DMS79 (cell line): ENCODE measurements around the gene VKORC1.

Source experiments
- DNase-seq: peaks from one replicate; lab custom pipeline; 2025; lab: John Stamatoyannopoulos, UW

VKORC1 gene

DNA sequence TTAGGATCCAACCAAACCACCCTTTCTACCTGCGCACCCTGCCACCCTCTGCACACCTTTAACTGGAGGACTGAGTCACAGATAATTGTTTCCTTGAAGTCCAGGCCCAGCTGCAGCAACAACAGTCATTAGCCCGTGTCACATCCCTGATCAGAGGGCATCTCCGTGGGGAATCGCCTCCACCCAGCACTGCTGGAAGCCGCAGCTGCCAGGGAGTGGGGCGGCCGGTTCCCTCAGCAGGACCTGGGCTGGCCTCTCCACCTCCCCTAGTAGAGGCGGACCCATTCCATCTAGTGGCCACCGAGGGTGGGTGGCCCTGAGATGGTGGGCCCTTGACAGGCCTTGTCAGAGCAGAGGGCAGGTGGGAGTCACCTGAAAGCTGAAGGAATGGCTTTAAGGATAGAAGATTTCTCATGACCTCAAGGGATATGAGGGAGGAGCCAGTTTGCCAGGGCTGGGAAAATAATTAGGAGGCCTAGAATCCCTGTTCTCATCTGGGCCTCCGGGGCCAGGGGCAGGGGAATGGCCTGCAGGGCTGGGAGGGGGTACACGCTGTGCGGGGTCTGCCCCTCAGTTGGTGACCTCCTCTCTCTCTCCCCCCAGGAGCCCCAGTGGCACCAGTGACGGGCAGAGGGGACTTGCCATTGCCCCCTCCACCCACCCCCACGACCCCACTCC, 12.1 kb downstream of the VKORC1 start:
- no peak for DNase-seq

DNA sequence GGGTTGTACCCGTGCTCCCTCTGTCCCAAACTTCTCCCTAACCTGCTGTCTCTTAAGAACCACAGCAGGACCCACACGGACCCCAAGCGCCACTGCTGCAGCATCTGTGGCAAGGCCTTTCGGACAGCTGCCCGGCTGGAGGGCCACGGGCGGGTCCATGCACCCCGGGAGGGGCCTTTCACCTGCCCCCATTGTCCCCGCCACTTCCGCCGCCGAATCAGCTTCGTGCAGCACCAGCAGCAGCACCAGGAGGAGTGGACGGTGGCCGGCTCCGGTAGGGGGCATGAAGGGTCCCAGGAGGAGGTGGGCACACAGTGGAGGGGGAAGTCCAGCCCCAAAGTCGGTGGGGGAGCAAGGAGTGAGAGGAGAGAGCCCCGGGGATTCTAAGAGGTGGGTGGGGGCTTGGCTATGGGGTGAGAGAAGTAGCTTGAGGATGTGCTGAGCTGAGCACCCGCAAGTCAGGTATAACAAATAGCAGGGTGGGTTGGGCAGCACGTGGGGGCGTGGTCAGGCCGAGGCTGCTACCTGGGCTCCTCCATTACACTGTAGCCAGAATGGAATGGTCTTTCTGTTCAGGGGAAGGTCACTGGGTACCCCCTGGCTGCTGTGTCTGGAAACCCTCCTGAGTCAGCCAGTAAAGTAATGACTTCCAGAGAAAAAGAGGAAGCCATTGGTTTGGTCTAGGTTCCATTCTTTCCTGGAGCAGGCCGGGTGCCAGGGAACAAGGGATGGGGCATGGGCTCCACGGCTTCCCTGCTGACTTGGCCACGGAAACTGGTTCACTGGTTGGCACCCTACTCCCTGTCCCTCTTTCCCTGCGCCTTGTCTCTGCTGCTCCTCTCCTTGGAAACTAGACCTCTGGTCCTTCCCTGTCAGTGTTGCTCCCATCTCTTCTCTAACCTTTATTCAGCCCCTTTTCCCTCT, 12.9 kb downstream of the VKORC1 start:
- no peak for DNase-seq

DNA sequence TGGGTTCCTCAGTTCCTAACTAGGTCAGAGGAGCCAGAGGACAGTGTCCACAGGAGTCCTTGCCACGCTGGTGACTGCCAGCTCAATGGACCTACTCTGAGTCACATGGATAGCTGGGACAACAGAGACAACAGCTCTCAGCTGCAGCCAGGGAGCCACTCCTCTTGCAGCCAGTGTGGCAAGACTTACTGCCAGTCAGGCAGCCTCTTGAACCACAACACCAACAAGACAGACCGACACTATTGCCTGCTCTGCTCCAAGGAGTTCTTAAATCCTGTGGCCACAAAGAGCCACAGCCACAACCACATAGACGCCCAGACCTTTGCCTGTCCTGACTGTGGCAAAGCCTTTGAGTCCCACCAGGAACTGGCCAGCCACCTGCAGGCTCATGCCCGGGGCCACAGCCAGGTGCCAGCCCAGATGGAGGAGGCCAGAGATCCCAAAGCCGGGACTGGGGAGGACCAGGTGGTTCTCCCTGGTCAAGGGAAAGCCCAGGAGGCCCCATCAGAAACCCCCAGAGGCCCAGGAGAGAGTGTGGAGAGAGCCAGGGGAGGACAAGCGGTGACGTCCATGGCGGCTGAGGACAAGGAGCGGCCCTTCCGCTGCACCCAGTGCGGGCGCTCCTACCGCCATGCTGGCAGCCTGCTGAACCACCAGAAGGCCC, 13.7 kb downstream of the VKORC1 start:
- no peak for DNase-seq

DNA sequence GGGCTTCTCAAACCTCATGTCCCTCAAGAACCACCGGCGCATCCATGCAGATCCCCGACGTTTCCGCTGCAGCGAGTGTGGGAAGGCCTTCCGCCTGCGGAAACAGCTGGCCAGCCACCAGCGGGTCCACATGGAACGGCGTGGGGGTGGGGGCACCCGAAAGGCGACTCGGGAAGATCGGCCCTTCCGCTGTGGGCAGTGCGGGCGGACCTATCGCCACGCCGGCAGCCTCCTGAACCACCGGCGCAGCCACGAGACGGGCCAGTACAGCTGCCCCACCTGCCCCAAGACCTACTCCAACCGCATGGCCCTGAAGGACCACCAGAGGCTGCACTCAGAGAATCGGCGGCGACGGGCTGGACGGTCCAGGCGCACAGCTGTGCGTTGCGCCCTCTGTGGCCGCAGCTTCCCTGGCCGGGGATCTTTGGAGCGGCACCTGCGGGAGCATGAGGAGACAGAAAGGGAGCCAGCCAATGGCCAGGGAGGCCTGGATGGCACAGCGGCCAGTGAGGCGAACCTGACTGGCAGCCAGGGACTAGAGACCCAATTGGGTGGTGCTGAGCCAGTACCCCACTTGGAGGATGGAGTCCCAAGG, 14.5 kb downstream of the VKORC1 start:
- no peak for DNase-seq

DNA sequence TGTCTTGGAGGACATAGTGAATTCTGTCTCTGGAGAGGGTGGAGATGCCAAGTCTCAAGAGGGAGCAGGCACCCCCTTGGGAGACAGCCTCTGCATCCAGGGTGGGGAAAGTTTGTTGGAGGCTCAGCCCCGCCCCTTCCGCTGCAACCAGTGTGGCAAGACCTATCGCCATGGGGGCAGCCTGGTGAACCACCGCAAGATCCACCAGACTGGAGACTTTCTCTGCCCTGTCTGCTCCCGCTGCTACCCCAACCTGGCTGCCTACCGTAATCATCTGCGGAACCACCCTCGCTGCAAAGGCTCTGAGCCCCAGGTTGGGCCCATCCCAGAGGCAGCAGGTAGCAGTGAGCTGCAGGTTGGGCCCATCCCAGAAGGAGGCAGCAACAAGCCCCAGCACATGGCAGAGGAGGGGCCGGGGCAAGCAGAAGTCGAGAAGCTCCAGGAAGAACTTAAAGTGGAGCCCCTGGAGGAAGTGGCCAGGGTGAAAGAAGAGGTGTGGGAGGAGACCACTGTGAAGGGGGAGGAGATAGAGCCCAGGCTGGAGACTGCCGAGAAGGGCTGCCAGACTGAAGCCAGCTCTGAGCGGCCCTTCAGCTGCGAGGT, 15.2 kb downstream of the VKORC1 start:
- DNase-seq: no peak

DNA sequence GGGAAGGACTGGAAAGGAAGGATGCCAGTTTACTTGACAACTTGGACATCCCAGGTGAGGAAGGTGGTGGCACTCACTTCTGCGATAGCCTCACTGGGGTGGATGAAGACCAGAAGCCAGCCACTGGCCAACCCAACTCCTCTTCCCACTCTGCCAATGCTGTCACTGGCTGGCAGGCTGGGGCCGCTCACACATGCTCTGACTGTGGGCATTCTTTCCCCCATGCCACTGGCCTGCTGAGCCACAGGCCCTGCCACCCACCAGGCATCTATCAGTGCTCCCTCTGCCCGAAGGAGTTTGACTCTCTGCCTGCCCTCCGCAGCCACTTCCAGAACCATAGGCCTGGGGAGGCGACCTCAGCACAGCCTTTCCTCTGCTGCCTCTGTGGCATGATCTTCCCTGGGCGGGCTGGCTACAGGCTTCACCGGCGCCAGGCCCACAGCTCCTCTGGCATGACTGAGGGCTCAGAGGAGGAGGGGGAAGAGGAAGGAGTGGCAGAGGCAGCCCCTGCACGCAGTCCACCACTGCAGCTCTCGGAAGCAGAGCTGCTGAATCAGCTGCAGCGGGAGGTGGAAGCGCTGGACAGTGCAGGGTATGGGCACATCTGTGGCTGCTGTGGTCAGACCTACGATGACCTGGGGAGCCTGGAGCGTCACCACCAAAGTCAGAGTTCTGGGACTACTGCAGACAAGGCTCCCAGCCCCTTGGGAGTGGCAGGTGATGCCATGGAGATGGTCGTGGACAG, 15.8 kb downstream of the VKORC1 start:
- no peak for DNase-seq

- DNase-seq: no peak
Measured at GRCh38 chr16:31077592-31078396, 16.8 kb downstream of the VKORC1 start.

DNA sequence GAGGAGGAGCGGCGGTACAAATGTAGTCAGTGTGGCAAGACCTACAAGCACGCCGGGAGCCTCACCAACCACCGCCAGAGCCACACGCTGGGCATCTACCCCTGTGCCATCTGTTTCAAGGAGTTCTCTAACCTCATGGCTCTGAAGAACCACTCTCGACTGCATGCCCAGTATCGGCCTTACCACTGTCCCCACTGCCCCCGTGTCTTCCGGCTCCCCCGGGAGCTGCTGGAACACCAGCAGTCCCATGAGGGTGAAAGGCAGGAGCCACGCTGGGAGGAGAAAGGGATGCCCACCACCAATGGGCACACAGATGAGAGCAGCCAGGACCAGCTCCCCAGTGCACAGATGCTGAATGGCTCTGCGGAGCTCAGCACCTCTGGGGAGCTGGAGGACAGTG, 17.6 kb downstream of the VKORC1 start:
- DNase-seq: no peak

DNA sequence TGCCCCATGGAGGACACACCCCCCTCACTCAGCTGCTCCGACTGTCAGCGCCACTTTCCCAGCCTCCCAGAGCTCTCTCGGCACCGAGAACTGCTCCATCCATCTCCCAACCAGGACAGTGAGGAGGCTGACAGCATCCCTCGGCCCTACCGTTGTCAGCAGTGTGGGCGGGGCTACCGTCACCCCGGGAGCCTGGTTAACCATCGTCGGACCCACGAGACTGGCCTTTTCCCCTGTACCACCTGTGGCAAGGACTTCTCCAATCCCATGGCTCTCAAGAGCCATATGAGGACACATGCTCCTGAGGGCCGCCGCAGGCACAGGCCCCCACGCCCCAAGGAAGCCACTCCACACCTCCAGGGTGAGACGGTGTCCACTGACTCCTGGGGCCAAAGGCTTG, 18.3 kb downstream of the VKORC1 start:
- no peak for DNase-seq

GRCh38 chr16:31074814-31075183, 19.8 kb downstream of the VKORC1 start:
- no peak for DNase-seq

- DNase-seq: peak; percentile 96
Measured at GRCh38 chr16:31073970-31074813, 20.4 kb downstream of the VKORC1 start, which contains the start of the genes ZNF646 and ZNF668. TSS of gene ZNF646 (plus strand) at chr16:31074422. CDS start at chr16:31076325, 1,903 bp downstream. TSS of gene ZNF668 (minus strand) at chr16:31074240. CDS start at chr16:31064459, 9,781 bp downstream.

DNA sequence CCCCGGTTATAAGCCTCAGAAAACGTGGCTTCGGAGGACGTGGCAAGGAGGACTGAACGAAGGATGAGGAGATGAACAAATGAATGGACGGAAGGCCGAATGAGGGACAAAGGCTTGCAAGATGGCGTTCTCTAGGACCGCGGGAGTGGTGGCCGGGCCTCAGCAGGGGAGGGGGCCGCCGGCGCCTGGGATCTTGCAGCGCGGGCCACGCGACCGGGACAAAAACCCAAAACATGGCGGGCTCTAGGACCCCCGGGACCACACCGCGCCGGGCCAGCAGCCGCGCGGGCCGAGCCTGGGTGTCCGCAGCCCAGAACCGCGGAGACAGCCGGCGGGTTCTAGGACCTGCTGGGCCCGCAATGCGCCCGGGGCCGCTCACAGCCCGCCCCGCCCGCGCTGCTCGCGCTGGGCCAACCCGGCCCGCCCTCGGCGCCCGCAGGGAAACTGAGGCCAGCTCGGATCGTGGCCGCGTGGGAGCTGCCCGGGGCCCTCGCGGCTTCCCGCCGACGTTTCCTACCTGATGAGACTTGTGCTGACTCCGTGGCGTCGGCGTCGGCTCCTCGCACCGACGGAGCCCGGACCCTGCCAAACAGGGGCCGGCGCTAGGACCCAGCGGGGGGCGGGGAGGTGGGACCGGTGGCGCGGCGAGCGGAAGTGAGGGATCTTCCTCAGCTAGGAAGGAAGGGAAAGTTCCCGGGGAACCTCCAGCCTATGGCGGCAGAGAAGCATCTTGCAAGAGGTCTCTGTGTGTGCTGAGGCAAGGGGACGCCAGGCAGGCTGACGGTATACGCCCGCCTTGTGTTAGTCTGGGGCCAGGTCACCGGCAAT, 21.2 kb downstream of the VKORC1 start:
- DNase-seq: peak; percentile 67

- DNase-seq: no peak
Measured at GRCh38 chr16:31072540-31073141, 22.0 kb downstream of the VKORC1 start.

- no peak for DNase-seq
Measured at GRCh38 chr16:31071861-31072260, 22.7 kb downstream of the VKORC1 start.

DNA sequence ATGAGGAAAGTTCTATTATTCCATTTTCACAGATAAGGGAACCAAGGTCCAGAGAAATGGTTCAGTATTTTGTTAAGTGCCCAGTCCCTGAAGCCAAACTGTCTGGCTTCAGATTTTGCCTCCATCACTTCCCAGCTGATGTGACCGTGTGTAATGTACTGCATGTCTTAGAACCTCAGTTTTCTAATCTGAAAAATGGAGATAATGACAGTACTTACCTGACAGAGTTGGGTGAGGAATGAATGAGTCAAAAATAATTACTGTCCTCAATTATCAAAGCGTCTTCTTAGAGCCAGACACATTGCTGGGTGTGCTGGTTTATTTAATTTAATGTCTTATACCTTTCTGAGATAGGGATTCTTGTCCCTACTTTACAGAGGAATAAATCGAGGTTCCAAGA, 27.3 kb downstream of the VKORC1 start:
- no peak for DNase-seq

- no peak for DNase-seq
Measured at GRCh38 chr16:31064882-31065461, 29.6 kb downstream of the VKORC1 start.

DNA sequence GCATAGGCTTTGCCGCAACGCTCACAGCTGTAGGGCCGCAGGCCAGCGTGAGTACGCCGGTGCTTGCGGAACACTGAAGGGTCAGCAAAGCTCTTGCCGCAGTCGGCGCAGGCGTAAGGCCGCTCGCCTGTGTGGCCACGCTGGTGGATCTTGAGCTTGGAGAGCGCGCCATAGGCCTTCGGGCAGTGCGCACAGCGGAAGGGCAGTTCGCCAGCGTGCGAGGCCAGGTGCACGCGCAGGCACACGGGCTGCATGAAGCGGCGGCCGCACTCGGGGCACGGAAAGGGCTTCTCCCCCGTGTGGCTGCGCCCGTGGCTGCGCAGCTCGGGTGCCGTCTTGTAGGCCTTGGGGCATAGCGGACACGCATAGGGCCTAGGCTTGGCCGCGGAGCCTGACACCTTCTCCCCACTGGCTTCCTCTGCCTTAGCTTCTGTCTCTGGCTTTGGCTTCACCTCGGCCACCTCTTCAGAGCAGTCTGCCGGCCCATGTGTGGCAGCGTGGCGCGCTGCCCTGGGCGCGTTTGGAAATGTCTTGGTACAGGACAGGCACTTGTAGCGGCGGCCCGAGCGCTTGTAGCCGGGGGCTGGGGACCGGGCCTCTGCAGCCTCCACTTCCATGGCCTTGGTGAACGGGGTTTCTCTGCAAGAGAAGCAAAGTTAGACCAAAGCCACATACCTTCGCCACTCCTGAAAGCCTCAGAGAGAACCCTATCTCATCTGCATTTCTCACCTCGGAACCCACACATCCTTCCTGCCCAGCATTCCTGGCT, 30.6 kb downstream of the VKORC1 start:
- no peak for DNase-seq
